Pons (tissue), 1 donor: Measurements from ENCODE around the gene TBCA.

Experiments used
- DNase-seq: peaks from one replicate; pipeline ENCODE4 v3.0.0-alpha.2; 2016; ENCODE audit warnings: low spot score

Gene TBCA

DNA sequence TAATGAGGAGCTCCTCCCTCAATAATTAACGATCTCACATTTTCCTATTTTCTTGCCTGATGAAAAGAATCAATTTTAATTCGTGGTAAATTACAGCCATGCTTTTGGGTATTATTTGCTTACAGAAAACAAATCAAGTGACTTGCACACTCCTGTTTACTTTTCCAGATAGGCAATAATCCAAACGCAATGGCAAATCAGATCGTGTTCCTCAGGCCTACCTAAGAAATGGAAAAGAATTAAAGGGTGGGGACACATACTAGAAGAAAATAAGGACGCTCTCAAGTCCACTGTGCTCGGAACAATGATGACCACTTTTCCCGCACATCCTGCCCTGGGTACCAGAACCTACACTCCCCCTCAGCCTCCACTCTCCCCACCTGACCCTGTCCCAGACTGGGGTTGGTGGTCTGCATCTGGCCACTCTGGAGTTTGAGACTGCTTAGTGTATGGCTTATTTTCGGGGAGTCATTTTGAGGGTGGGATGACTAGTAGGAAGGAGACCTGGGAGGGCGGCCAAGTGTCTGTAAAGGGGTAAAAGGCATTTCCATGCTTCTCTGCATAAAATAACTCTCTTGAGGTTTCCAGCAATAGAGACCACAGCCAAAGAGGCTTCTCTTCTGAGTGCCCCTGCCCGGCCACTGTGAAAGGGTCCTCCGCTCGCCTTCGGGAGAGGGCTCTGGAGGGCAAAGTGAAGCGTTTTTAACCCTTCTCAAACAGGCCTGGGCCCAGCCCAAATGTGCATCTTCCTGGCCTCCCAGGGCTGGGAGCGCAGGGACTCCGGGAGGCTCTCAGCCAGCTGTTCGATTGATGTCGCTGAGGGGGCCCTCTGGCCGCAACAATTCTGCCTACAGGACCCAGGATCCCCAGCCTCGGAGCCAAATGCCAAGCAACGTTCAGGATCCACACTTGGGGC, 133.1 kb downstream of the TBCA start:
- no peak for DNase-seq

DNA sequence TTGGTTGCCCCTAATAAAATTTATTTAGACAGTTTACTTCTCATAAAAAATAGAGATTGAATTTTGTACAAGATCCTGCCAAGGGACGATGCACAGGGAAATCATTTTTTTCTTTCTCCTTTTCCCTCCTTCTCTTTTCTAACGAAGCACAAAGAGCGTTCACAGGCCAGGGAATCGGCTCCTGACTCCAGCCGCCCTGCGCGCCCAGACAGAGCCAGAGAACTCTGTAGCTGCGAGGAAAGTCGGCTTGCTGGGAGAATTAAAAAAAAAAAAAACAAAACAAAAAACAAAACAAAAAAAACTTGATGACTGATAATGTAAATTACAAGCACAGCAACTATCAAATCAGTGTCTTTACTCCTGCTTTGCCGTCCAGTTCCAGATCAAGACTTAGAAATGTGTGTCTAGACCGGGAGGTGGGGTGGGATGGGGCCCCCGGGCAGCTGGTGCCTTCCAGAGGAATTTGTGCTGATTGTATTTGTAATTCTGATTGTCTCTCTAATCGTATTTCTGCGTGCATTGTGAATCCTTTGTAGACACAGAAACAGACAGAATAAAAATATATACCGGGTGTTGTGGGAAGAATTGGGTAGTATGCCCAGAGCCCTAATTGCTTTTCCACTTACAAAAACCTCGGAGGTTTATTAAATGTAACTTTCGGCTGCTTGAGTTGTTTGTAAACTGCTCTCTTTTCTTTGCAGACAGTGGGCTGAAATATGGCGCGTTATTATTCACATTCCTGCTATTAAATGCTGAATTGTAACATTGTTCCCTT, 134.0 kb downstream of the TBCA start:
- no peak for DNase-seq

DNA sequence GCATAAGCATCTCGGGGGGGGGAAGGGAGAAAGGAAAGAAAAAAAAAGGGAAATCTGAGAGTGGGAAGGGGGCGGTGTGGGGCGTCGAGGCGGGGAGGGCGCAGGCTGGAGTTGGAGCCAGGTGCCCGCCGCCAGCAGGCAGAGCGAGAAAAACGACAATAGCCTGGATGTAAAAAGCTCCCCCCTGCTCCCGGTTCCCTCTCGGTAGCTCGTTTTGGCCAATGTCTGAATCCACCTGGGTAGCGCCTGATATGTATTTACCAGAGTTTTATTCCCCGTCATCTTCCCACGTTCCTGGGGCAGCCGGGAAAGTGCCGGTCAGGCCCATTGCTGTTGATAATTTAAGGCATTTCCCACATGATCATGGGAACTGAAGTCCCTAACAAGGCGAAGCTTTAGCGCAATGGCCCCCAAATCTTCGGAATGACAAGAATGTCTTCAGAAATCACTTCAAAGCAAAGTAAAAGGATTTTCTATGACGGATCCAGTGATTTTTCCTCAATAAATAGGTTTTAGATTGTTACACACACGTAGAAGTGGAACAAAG, 134.7 kb downstream of the TBCA start:
- DNase-seq, result no peak
